HS-5 (cell line): Measurements from ENCODE around the gene DUOXA2.

Source experiments
- DNase-seq: peaks from one replicate; pipeline ENCODE4 v3.0.0-alpha.2; 2012; ENCODE audit warnings: low read depth

DUOXA2 gene

GRCh38 chr15:45162771-45163507 lies 48.8 kb downstream of the DUOXA2 start:
- DNase-seq, result peak; percentile 67

DNA sequence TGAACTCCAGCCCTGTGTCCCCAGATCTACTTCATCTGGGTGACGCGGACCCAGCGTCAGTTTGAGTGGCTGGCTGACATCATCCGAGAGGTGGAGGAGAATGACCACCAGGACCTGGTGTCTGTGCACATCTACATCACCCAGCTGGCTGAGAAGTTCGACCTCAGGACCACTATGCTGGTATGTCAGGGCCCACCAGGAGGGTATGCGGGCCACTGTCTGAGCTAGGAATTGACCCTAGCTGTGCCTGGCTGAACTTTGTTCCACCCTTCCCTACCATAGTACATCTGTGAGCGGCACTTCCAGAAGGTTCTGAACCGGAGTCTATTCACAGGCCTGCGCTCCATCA lies 49.4 kb downstream of the DUOXA2 start:
- DNase-seq, result no peak

- DNase-seq, result no peak
Observed at GRCh38 chr15:45164914-45165313, 50.8 kb downstream of the DUOXA2 start.

GRCh38 chr15:45165536-45165935 lies 51.4 kb downstream of the DUOXA2 start:
- no peak for DNase-seq

- peak; percentile 54 for DNase-seq
Observed at GRCh38 chr15:45166834-45167630, 52.9 kb downstream of the DUOXA2 start.

DNA sequence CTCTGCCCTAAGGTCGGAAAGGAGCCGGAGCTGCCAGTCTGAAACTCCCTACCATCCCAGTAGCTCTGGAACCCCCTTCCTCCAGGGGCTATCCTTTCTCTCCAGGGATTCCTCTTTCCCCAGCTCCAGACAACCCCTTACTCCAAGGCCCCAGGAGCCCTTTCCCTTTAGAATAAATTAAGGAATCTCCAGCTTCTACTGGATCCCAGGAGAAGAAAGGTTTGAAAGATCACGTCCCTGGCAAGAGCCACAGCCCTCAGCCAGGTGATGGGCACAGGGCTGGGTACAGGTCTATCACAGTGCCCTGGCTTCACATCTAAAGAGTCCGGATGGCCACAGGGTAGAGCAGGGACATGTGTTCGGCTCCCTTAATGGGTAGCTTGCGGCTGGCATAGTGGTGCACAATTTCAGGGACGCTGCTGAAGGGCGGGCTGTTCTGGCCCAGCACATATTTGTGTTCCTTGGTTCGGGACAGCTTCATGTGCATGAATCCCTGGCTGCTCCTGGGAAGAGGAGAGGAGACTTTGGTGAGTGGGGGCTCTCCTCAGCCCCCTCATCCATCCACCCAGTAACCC lies 53.6 kb downstream of the DUOXA2 start:
- DNase-seq, result no peak
